GM19467 (cell line): ENCODE measurements around the gene NPY2R.

ENCODE experiments used
- ATAC-seq: cut with Tn5 transposase; IDR thresholded peaks from one replicate; pipeline ENCODE4 v1.9.1; 2021; ENCODE audit warnings: mild to moderate bottlenecking, moderate library complexity; ENCODE audit not compliant: unreplicated experiment

Gene NPY2R

GRCh38 chr4:155208258-155209054, at the start of gene NPY2R:
NPY2R (plus strand) TSS chr4:155208636; CDS start chr4:155213940, 5,304 bp downstream.
- ATAC-seq = no peak

GRCh38 chr4:155161357-155161756, 47.1 kb upstream of the NPY2R start:
- ATAC-seq = no peak

GRCh38 chr4:155164718-155165117, 43.7 kb upstream of the NPY2R start:
- no peak for ATAC-seq

GRCh38 chr4:155170569-155170968, 37.9 kb upstream of the NPY2R start:
- ATAC-seq = no peak

GRCh38 chr4:155173371-155173770, 35.1 kb upstream of the NPY2R start:
- ATAC-seq = no peak

- no peak for ATAC-seq
Measured at GRCh38 chr4:155174668-155175067, 33.8 kb upstream of the NPY2R start.

- no peak for ATAC-seq
Measured at GRCh38 chr4:155179216-155179615, 29.2 kb upstream of the NPY2R start.

- no peak for ATAC-seq
Measured at GRCh38 chr4:155186972-155187371, 21.5 kb upstream of the NPY2R start.

GRCh38 chr4:155187989-155188388, 20.4 kb upstream of the NPY2R start:
- no peak for ATAC-seq

GRCh38 chr4:155190099-155190498, 18.3 kb upstream of the NPY2R start:
- no peak for ATAC-seq

- ATAC-seq = no peak
Measured at GRCh38 chr4:155197757-155198156, 10.7 kb upstream of the NPY2R start.

- no peak for ATAC-seq
Measured at GRCh38 chr4:155207534-155208257, 740 bp upstream of the NPY2R start.

- no peak for ATAC-seq
Measured at GRCh38 chr4:155220025-155220424, 11.6 kb downstream of the NPY2R start.

- no peak for ATAC-seq
Measured at GRCh38 chr4:155227131-155227530, 18.7 kb downstream of the NPY2R start.

GRCh38 chr4:155228713-155229112, 20.3 kb downstream of the NPY2R start:
- ATAC-seq = no peak

GRCh38 chr4:155232432-155232831, 24.0 kb downstream of the NPY2R start:
- no peak for ATAC-seq

- no peak for ATAC-seq
Measured at GRCh38 chr4:155234206-155234605, 25.8 kb downstream of the NPY2R start.

- no peak for ATAC-seq
Measured at GRCh38 chr4:155237567-155237966, 29.1 kb downstream of the NPY2R start.

- no peak for ATAC-seq
Measured at GRCh38 chr4:155241225-155241624, 32.8 kb downstream of the NPY2R start.

- ATAC-seq = no peak
Measured at GRCh38 chr4:155241664-155242063, 33.2 kb downstream of the NPY2R start.

- ATAC-seq = no peak
Measured at GRCh38 chr4:155245105-155245504, 36.7 kb downstream of the NPY2R start.
